Stimulated activated CD4-positive, alpha-beta T cell treated with anti-CD3 and anti-CD28 coated beads, Interleukin-12 subunit alpha, Interleukin-12 subunit beta, amount 100 ng/mL, for 24 hours (primary cell): ENCODE data around the gene SDHA.
"Not testable (repeated sequence)": the region's sequence is repeated elsewhere in the genome, so short reads cannot be mapped to it uniquely, and the experiment has no call there.

ENCODE experiments used
- DNase-seq, 2 experiments: peaks; one replicate each; pipeline ENCODE4 v3.0.0-alpha.2; 2020; ENCODE audit warnings: low read depth in 2 of 2

SDHA gene

DNA sequence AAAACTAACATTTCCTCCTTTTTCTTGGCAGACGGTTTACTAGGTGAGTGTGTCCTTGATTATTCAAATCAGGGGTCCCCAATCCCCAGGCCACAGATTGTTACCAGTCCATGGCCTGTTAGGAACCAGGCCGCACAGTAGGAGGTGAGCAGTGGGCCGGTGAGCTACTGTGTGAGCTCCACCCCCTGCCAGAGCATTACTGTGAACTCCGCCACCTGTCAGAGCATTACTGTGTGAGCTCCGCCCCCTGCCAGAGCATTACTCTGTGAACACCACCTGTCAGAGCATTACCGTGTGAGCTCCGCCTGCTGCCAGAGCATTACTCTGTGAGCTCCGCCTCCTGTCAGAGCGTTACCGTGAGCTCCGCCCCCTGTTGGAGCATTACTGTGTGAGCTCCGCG, 39.0 kb downstream of the SDHA start:
- DNase-seq: no peak

GRCh38 chr5:263275-263974, 45.3 kb downstream of the SDHA start:
- DNase-seq: not testable (repeated sequence)

- DNase-seq: no peak
These were observed 46.2 kb downstream of the SDHA start for GRCh38 chr5:264338-264737.

GRCh38 chr5:266311-267026, 48.3 kb downstream of the SDHA start:
- not testable (repeated sequence) for DNase-seq

DNA sequence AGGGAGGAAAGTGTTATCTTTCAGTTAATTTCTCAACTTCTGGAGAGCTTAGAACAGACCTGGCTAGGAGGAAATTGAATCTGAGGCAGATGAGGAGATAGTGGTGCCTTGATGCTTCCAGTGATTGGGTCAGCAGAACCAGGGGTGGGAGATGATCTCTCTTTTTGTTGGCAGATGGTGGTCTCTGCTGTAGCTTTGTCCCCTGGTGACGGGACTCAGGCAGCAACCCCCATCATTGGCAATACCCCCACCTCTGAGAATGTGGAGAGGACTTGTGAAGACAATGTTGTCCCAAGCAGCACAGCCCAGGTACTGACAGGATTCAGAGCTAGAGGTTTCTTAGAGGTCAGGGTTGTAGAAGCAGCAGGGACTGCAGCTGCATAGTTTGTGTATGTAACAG, 49.6 kb downstream of the SDHA start:
- no peak for DNase-seq

GRCh38 chr5:270340-270739, 52.2 kb downstream of the SDHA start:
- DNase-seq: no peak

DNA sequence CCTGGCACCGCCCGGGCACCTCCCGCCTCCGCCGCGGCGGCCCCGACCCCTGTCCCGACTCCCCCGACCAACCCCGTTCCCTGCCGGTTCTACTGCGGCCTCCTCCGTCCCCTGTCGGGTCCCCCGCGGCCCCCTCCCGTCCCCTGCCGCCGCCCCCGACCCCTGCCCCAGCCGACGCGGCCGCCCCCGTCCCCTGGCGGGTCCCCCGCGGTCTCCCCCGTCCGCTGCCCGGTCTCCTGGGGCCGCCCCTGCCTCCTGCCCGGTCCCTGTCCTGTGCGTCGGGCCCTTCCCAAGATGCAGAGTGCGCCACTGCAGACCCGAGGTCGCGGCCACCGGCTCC, 53.7 kb downstream of the SDHA start:
- not testable (repeated sequence) for DNase-seq

- not testable (repeated sequence) for DNase-seq
These were observed 55.0 kb downstream of the SDHA start for GRCh38 chr5:273091-273490.

- DNase-seq: not testable (repeated sequence)
These were observed 55.4 kb downstream of the SDHA start for GRCh38 chr5:273491-273890.

DNA sequence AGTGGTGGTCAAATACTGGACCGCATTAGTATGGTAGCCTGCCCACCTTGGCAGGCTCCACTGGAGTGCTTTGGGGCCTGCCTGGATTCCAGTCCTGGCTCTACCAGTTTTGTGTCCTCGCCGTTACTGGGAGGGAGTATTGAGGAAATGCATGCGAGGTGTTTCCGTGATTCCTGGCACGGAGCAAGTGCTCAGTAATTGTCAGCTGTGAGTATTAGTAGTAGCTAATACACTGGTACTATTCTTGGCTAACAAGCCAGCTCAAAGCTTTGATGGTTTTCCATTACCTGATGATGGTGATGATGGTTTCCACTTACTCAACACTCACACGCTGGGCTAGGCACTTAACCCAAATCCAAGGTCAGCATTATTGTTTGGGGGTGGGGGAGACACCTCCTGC, 56.2 kb downstream of the SDHA start:
- not testable (repeated sequence) for DNase-seq

DNA sequence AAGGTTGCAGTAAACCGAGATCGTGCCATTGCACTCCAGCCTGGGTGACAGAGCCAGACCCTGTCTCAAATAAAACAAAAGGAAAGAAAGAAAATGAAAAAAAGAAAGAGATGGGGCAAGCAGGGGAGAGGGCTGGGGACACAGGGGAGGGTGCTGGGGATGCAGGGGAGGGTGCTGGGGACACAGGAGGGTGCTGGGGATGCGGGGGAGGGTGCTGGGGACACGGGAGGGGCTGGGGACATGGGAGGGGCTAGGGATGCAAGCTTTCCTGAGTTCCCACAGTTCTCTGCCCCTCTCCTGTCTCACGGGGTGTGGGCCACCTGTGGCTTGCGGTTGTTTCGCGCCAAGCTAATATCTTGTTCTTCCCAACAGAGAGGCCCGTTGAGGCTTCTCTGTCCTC, 60.5 kb downstream of the SDHA start:
- DNase-seq: no peak

GRCh38 chr5:279051-279665, 61.0 kb downstream of the SDHA start:
- DNase-seq: not testable (repeated sequence)

DNA sequence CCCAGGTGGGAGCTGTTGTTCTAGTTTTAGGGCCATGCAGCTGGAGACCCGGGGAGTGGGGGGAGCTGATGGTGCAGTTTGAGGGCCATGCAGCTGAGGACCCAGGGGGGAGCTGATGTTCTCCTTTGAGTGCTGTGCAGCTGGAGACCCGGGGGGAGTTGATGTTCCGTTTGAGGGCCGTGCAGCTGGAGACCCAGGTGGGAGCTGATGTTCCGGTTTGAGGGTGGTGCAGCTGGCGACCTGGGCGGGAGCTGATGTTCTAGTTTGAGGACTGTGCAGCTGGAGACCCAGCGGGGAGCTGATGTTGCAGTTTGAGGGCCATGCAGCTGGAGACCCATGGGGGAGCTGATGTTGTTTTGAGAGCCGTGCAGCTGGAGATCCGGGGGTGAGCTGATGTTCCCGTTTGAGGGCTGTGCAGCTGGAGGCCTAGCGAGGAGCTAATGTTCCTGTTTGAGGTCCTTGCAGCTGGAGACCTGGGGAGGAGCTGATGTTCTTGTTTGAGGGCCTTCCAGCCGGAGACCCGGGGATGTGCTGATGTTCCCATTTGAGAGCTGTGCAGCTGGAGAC, 68.0 kb downstream of the SDHA start:
- DNase-seq: no peak

GRCh38 chr5:290200-290599, 72.1 kb downstream of the SDHA start:
- DNase-seq: not testable (repeated sequence)

- not testable (repeated sequence) for DNase-seq
These were observed 73.2 kb downstream of the SDHA start for GRCh38 chr5:291345-291744.

- not testable (repeated sequence) for DNase-seq
These were observed 76.7 kb downstream of the SDHA start for GRCh38 chr5:294788-295187.

- DNase-seq: not testable (repeated sequence)
These were observed 78.1 kb downstream of the SDHA start for GRCh38 chr5:296207-296606.

- not testable (repeated sequence) for DNase-seq
These were observed 78.8 kb downstream of the SDHA start for GRCh38 chr5:296954-297353.

GRCh38 chr5:297448-297847, 79.3 kb downstream of the SDHA start:
- DNase-seq: not testable (repeated sequence)

DNA sequence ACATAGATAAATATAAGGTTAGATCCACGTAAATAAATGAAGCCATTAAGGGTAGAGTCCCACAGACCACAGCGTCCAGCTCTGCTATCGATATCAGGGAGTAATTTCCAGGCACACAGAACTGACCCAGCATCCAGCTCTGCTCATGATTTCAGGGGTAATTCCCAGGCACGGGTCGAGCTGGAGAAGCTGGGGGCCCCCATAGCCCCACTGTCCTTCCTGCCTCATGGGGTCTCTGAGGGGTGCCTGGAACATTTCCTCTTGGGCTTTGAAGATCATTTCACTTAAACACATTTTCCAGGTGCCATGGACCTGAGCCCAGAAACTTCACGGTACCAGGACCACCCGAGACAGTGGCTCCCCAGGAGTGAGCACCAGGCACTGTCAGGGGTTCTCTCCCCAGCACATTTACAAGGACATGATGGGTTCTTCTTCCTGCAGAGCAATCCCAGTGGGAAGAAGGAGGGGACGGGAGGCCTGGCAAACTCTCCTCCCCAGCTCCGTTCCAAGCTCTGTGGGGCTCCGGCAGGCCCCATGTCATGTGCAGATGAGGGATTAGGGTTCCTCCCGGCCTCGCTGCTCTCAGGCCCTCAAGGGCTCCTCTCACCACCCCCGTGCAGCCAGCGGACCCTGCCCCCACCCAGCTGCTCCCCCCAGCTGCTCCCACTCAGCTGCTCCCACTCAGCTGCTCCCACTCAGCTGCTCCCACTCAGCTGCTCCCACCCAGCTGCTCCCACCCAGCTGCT, 80.0 kb downstream of the SDHA start:
- DNase-seq: not testable (repeated sequence)

GRCh38 chr5:298737-299125, 80.6 kb downstream of the SDHA start:
- no peak for DNase-seq

DNA sequence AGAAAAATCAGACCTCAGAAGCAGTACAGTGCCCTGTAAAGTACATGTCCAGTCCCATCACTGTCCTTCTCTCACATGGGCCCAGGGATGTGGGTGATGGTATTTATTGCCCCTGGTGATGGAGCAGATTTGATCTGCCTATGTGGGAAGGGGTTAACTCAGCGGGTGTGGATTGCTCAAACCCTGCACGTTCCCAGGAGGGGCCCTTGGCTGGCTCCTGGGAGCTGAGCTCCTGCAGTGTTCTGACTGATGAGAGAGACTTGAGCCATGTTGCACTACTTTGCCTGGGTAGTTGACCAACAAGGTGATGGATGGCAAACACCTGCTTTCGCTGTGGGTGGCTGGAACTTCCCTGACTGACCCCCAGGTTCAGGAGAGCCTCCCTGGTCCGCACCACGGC, 81.8 kb downstream of the SDHA start:
- not testable (repeated sequence) for DNase-seq
